ENCODE results near the gene STK25.
A peak's percentile ranks its signal among the peaks of the same experiment; 100 is the strongest.

Gene STK25

GRCh38 chr2:241514986-241515737 is 6.8 kb upstream of the STK25 start:
- Histone ChIP-seq H3K9me3 (replicated peaks; ENCODE audit: insufficient read depth, low read length) (no peaks in the 10 kb centered on the region), H3K9ac (ENCODE audit: low read length) (no peak overlapping the region), H3K4me2 (ENCODE audit: low read depth, low read length) (peak overlapping the region; percentile 23; the same call in 1 of the 2 replicates), H3K4me3 (ENCODE audit: low read length) (no peak overlapping the region; the same call in 1 of the 2 replicates), H4K20me1 (ENCODE audit: insufficient read depth, low read length) (no peaks in the 10 kb centered on the region), H3K27ac (ENCODE audit: low read length) (peak overlapping the region; percentile 26; the same call in 1 of the 2 replicates), H3K36me3 (replicated peaks; ENCODE audit: insufficient read depth, low read length) (no peaks in the 10 kb centered on the region), H3F3A (ENCODE audit: insufficient read depth, low read length) (peaks cover 19% of the 10 kb centered on the region), H3K79me2 (ENCODE audit: low read length) (no peaks in the 10 kb centered on the region), H2AFZ (ENCODE audit: low read length) (no peak overlapping the region), H3K27me3 (replicated peaks; ENCODE audit: insufficient read depth, low read length) (peaks cover 43% of the 10 kb centered on the region), H3K9me2 (replicated peaks; ENCODE audit: insufficient read depth, low read length) (no peaks in the 10 kb centered on the region), H3K4me1 (ENCODE audit: low read length) (peaks cover 24% of the 10 kb centered on the region)
- no peak for TF ChIP-seq EZH2 (optimal IDR thresholded peaks at IDR 0.05; ENCODE audit: low read depth, low read length)
- no peak for TF ChIP-seq EZH2phosphoT487 (IDR thresholded peaks at IDR 0.05; ENCODE audit: low read length)
- TF ChIP-seq, protein P1, sequence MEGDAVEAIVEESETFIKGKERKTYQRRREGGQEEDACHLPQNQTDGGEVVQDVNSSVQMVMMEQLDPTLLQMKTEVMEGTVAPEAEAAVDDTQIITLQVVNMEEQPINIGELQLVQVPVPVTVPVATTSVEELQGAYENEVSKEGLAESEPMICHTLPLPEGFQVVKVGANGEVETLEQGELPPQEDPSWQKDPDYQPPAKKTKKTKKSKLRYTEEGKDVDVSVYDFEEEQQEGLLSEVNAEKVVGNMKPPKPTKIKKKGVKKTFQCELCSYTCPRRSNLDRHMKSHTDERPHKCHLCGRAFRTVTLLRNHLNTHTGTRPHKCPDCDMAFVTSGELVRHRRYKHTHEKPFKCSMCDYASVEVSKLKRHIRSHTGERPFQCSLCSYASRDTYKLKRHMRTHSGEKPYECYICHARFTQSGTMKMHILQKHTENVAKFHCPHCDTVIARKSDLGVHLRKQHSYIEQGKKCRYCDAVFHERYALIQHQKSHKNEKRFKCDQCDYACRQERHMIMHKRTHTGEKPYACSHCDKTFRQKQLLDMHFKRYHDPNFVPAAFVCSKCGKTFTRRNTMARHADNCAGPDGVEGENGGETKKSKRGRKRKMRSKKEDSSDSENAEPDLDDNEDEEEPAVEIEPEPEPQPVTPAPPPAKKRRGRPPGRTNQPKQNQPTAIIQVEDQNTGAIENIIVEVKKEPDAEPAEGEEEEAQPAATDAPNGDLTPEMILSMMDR (IDR thresholded peaks at IDR 0.05; ENCODE audit: low read length) = no peak
- peak; percentile 71 for DNase-seq

DNA sequence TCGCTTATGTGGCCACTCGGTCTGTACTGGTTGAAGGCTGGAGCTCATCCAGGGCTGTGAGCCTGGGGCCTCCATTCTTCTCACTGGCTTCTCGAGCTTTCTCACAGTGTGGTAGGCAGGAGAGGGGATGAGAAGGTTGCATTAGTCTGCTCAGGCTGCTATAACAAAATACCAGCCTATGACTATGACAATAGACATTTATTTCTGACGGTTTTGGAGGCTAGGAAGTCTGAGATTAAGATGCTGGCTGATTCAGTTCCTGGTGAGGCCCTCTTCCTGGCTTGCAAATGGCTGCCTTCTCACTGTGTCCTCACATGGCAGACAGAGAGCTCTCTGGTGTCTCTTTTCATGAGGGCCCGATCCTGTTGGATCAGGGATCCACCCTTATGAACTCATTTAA is 6.2 kb upstream of the STK25 start:
- Histone ChIP-seq H3K79me2 (ENCODE audit: low read length) (no peaks in the 10 kb centered on the region), H3K4me3 (ENCODE audit: low read length) (no peak overlapping the region), H3K27ac (ENCODE audit: low read length) (no peak overlapping the region), H3K36me3 (replicated peaks; ENCODE audit: insufficient read depth, low read length) (no peaks in the 10 kb centered on the region), H3K9me3 (replicated peaks; ENCODE audit: insufficient read depth, low read length) (no peaks in the 10 kb centered on the region), H3K27me3 (replicated peaks; ENCODE audit: insufficient read depth, low read length) (peaks cover 41% of the 10 kb centered on the region), H4K20me1 (ENCODE audit: insufficient read depth, low read length) (no peaks in the 10 kb centered on the region), H3K4me2 (ENCODE audit: low read depth, low read length) (0 out of 2 replicates have a peak overlapping the region, but pooled peaks have one; percentile 23), H3K9me2 (replicated peaks; ENCODE audit: insufficient read depth, low read length) (no peaks in the 10 kb centered on the region), H3F3A (ENCODE audit: insufficient read depth, low read length) (peaks cover 19% of the 10 kb centered on the region), H3K9ac (ENCODE audit: low read length) (no peak overlapping the region), H3K4me1 (ENCODE audit: low read length) (peaks cover 24% of the 10 kb centered on the region), H2AFZ (ENCODE audit: low read length) (no peak overlapping the region)
- DNase-seq = no peak
- TF ChIP-seq, protein P1 (IDR thresholded peaks at IDR 0.05; ENCODE audit: low read length) = no peak
- no peak for TF ChIP-seq EZH2phosphoT487 (IDR thresholded peaks at IDR 0.05; ENCODE audit: low read length)
- no peak for TF ChIP-seq EZH2 (optimal IDR thresholded peaks at IDR 0.05; ENCODE audit: low read depth, low read length)

- Histone ChIP-seq H3K9ac (ENCODE audit: low read length) (no peak overlapping the region), H3K9me3 (replicated peaks; ENCODE audit: insufficient read depth, low read length) (no peaks in the 10 kb centered on the region), H3K4me3 (ENCODE audit: low read length) (no peak overlapping the region), H2AFZ (ENCODE audit: low read length) (no peak overlapping the region), H4K20me1 (ENCODE audit: insufficient read depth, low read length) (no peaks in the 10 kb centered on the region), H3K4me1 (ENCODE audit: low read length) (peaks cover 18% of the 10 kb centered on the region), H3K79me2 (ENCODE audit: low read length) (peaks cover 7% of the 10 kb centered on the region; the same call in 1 of the 2 replicates), H3K27ac (ENCODE audit: low read length) (no peak overlapping the region), H3K9me2 (replicated peaks; ENCODE audit: insufficient read depth, low read length) (no peaks in the 10 kb centered on the region), H3K4me2 (ENCODE audit: low read depth, low read length) (no peak overlapping the region), H3K27me3 (replicated peaks; ENCODE audit: insufficient read depth, low read length) (peaks cover 37% of the 10 kb centered on the region), H3F3A (ENCODE audit: insufficient read depth, low read length) (peaks cover 14% of the 10 kb centered on the region), H3K36me3 (replicated peaks; ENCODE audit: insufficient read depth, low read length) (no peaks in the 10 kb centered on the region)
- TF ChIP-seq, protein P1 (IDR thresholded peaks at IDR 0.05; ENCODE audit: low read length) = no peak
- no peak for TF ChIP-seq EZH2phosphoT487 (IDR thresholded peaks at IDR 0.05; ENCODE audit: low read length)
- TF ChIP-seq EZH2 (optimal IDR thresholded peaks at IDR 0.05; ENCODE audit: low read depth, low read length) = no peak
- no peak for DNase-seq
Observed at GRCh38 chr2:241511091-241511741, 2.8 kb upstream of the STK25 start.
